Neural progenitor cell (in vitro differentiated cells): ENCODE results near the gene RRBP1.

Source experiments
- EZH2 ChIP-seq: fragments of 200-600 bp; sonication (generic); IDR thresholded peaks from 2 replicates; pipeline ENCODE4 v1.6.1; 2017; ENCODE audit warnings: antibody characterized with exemption, mild to moderate bottlenecking, moderate library complexity
- EZH2phosphoT487 ChIP-seq: fragments of 200-600 bp; sonication (generic); IDR thresholded peaks from 2 replicates; pipeline ENCODE4 v1.6.1; 2017; ENCODE audit warnings: antibody characterized with exemption
- TF ChIP-seq, protein P1 (sequence below): fragments of 200-600 bp; sonication (generic); IDR thresholded peaks from 2 replicates; pipeline ENCODE4 v1.5.1; 2017; ENCODE audit warnings: antibody characterized with exemption, mild to moderate bottlenecking

GRCh38 chr20:17609811-17610377, 72.1 kb downstream of the RRBP1 start:
- TF ChIP-seq, protein P1, sequence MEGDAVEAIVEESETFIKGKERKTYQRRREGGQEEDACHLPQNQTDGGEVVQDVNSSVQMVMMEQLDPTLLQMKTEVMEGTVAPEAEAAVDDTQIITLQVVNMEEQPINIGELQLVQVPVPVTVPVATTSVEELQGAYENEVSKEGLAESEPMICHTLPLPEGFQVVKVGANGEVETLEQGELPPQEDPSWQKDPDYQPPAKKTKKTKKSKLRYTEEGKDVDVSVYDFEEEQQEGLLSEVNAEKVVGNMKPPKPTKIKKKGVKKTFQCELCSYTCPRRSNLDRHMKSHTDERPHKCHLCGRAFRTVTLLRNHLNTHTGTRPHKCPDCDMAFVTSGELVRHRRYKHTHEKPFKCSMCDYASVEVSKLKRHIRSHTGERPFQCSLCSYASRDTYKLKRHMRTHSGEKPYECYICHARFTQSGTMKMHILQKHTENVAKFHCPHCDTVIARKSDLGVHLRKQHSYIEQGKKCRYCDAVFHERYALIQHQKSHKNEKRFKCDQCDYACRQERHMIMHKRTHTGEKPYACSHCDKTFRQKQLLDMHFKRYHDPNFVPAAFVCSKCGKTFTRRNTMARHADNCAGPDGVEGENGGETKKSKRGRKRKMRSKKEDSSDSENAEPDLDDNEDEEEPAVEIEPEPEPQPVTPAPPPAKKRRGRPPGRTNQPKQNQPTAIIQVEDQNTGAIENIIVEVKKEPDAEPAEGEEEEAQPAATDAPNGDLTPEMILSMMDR: no peak
- TF ChIP-seq EZH2 (no peak), EZH2phosphoT487 (no peak)
